Measurements from ENCODE around the gene CAMTA1. TPM values are rescaled to one million over a fixed set of nuclear protein-coding genes. Genes with fewer than 3 reads are reported as not detected.

The CAMTA1 gene
- total and polyA plus RNA-seq, 8 donors = 42.8 to 213 (median 118) TPM

DNA sequence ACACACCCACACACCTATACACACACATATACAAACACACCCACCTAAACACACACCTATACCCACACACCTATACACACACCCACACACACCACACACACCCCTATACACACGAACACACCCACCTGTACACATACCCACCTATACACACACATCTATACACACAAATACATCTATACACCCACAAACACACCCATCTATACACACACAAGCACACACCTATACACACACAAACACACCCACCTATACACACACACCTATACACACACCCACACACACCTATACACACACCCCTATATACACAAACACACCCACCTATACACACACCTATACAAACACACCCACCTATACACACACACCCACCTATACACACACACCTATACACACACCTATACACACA, 869.5 kb downstream of the CAMTA1 start:
- intact Hi-C loops (cut with DNase I; ENCODE audit: low total_unique reads) = no loop called here
- H3K36me3 ChIP-seq = no peaks in the 10 kb centered on the region
- H3K27me3 ChIP-seq = no peaks in the 10 kb centered on the region
- H3K4me3 ChIP-seq = no peak overlapping the region
- no peak for TF ChIP-seq POLR2AphosphoS5 (IDR thresholded peaks at IDR 0.05)
- TF ChIP-seq CTCF (IDR thresholded peaks at IDR 0.05) = no peak
- no peak for TF ChIP-seq POLR2A (IDR thresholded peaks at IDR 0.05)
- TF ChIP-seq EP300 (IDR thresholded peaks at IDR 0.05) = no peak
- H3K4me1 ChIP-seq = peaks cover 0 to 11% (median 4%) of the 10 kb centered on the region in 4 donors
- 67 to 85% (median 84%) methylated on average over 1 of the region's 1 CpG for WGBS, 5 donors
- no peak for DNase-seq
- H3K9me3 ChIP-seq = no peaks in the 10 kb centered on the region
- H3K27ac ChIP-seq = no peak overlapping the region

GRCh38 chr1:7655354-7655753, 870.1 kb downstream of the CAMTA1 start:
- 90 to 96% (median 93%) methylated on average over 2 of the region's 2 CpGs for WGBS, 5 donors

GRCh38 chr1:7656557-7657215, 871.4 kb downstream of the CAMTA1 start:
- DNase-seq = no peak
- Histone ChIP-seq H3K27me3 (peaks cover 0 to 10% (median 0%) of the 10 kb centered on the region in 3 donors), H3K27ac (no peak overlapping the region), H3K4me3 (no peak overlapping the region), H3K36me3 (no peaks in the 10 kb centered on the region), H3K4me1 (no peaks in the 10 kb centered on the region), H3K9me3 (no peaks in the 10 kb centered on the region)
- WGBS, 5 donors = 74 to 85% (median 78%) methylated on average over 20 to 24 of the region's 24 CpGs
- TF ChIP-seq POLR2A (IDR thresholded peaks at IDR 0.05) (no peak), POLR2AphosphoS5 (IDR thresholded peaks at IDR 0.05) (no peak), EP300 (IDR thresholded peaks at IDR 0.05) (no peak), CTCF (IDR thresholded peaks at IDR 0.05) (no peak)
- intact Hi-C loops (cut with DNase I; ENCODE audit: low total_unique reads) = no loop called here

More at GRCh38 chr1:7655354-7655753, 870.1 kb downstream of the CAMTA1 start:
- no peak for TF ChIP-seq POLR2AphosphoS5 (IDR thresholded peaks at IDR 0.05)
- TF ChIP-seq CTCF (IDR thresholded peaks at IDR 0.05) = no peak
- TF ChIP-seq EP300 (IDR thresholded peaks at IDR 0.05) = no peak
- no peak for TF ChIP-seq POLR2A (IDR thresholded peaks at IDR 0.05)
- H3K4me1 ChIP-seq = peaks cover 0 to 7% (median 3%) of the 10 kb centered on the region in 4 donors
- H3K9me3 ChIP-seq = no peaks in the 10 kb centered on the region
- H3K27me3 ChIP-seq = no peaks in the 10 kb centered on the region
- H3K36me3 ChIP-seq = no peaks in the 10 kb centered on the region
- intact Hi-C loops (cut with DNase I; ENCODE audit: low total_unique reads) = no loop called here
- H3K27ac ChIP-seq = no peak overlapping the region
- DNase-seq = no peak
- no peak overlapping the region for H3K4me3 ChIP-seq

DNA sequence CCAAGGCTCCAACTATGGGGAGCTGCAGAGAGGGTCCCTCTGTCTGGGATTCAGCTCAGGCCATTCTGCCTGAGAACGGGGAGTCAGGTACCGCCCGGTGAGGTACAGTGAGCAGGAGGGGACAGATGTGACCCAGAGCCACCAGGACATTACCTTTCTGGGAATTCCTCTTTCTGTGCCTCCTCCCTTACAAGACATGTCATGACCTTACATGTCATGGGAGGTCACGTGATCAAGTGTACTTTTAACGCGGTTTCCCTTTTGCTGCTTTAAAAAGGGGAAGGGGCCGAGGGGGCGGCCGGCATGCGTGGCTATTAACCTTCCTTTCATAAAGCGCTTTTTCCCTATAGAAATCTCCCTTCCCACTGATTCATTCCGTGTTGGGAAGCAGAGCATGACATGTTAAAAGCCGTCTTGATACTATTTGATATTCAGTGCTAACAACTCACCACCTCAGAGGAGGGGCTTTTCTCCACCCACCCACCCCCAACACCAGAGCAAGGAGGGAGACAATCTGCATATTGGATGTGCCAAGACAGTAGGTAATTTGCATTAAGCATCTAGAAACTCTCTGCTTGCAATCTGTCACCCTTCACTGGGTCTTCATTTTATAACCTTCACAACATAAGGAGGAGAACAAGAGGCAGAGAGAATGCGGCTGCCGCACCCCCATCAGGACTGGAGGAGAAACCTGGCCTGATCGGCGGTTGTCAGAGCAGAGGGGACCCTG, 872.2 kb downstream of the CAMTA1 start:
- Histone ChIP-seq H3K36me3 (no peaks in the 10 kb centered on the region), H3K27me3 (peaks cover 0 to 12% (median 0%) of the 10 kb centered on the region in 3 donors), H3K27ac (no peak overlapping the region), H3K4me3 (no peak overlapping the region), H3K4me1 (no peaks in the 10 kb centered on the region), H3K9me3 (no peaks in the 10 kb centered on the region)
- intact Hi-C loops (cut with DNase I; ENCODE audit: low total_unique reads) = no loop called here
- WGBS, 5 donors = 64 to 68% (median 67%) methylated on average over 15 to 17 of the region's 17 CpGs
- no peak for DNase-seq
- no peak for TF ChIP-seq CTCF (IDR thresholded peaks at IDR 0.05)

Measured in stomach (tissue), 9 donors.